Muscle of arm (tissue), 12 donors: ENCODE data around the gene GLO1. TPM values are rescaled to one million over a fixed set of nuclear protein-coding genes. Genes with fewer than 3 reads are reported as not detected.

Source experiments
- DNase-seq: peaks from one replicate; pipeline ENCODE4 v3.0.0-alpha.2; 2013
- polyA plus RNA-seq, 12 donors: library from polyadenylated mRNA; unstranded; fragments of 120-200 nt; gene quantifications; one replicate each; pipeline ENCODE4 v1.2.1, GENCODE V29; 2013; ENCODE audit not compliant: insufficient read length in 12 of 12

GLO1 gene
- polyA plus RNA-seq, 12 donors = 102 to 159 (median 134) TPM; not detected in 1

DNA sequence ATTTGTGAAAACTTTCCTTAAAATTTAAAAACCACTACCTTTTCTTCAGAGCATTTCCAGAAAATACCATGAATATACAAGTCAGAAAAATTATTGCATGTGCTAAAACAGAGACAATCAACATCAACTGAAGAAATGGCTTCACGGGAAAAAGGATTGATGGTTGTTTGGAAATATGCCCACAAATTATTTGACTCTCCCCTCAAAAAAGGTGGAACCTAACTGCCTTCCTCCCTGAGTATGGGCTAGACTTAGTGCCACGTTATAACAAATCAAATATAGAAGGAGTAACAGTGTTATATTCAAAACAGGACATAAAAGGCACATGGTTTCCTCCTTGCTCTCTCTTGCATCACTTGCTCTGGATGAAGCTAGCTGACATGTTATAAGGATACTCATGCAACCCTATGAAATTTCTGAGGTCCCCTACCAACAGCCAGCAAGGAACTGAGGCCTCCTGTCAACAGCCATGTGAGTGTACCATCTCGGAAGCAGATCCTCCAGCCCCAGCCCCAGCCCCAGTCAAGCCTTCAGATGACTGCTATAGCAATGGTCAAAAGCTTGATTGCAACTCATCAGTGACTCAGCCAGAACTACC, 71.7 kb downstream of the GLO1 start:
- DNase-seq = no peak

Other genes with a start within 250 kb of the GLO1 start
- 1 to 10 TPM in 11 of 12 donors, not detected in 1; 7.6 to 9.8 (median 8.5) TPM for gene BTBD9, start 63.2 kb downstream of the GLO1 start, polyA plus RNA-seq
- 1 to 10 TPM in 7 of 12 donors, under 1 TPM in 3, not detected in 2; 0.37 to 7.6 (median 3.6) TPM for gene DNAH8, start 12.2 kb upstream of the GLO1 start, polyA plus RNA-seq